ENCODE data around the gene RNF125. TPM values are rescaled to one million over a fixed set of nuclear protein-coding genes. Genes with fewer than 3 reads are reported as not detected.

RNF125 gene
- total and polyA plus RNA-seq, 2 experiments from 2014 or later, result 11.4 to 29.2 TPM

DNA sequence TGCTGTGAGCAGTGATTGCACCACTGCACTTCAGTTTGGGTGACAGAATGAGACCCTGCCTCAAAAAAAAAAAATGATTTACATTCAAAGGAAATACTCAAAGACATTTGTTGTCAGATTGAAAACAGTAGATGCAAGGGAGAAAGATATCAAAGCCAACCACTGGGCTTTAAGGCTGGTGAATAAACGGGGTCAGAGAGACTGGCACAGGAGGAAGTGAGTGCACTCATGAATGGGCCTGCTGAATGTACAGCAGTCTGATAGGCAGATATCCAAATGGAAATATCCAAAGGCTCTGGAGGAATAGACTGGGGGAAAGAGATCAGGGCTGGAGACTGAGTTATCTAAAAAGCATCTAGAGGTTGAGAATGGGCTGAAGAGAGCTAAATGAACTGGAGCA, 10.9 kb downstream of the RNF125 start (continued):
- TF ChIP-seq, protein P1, sequence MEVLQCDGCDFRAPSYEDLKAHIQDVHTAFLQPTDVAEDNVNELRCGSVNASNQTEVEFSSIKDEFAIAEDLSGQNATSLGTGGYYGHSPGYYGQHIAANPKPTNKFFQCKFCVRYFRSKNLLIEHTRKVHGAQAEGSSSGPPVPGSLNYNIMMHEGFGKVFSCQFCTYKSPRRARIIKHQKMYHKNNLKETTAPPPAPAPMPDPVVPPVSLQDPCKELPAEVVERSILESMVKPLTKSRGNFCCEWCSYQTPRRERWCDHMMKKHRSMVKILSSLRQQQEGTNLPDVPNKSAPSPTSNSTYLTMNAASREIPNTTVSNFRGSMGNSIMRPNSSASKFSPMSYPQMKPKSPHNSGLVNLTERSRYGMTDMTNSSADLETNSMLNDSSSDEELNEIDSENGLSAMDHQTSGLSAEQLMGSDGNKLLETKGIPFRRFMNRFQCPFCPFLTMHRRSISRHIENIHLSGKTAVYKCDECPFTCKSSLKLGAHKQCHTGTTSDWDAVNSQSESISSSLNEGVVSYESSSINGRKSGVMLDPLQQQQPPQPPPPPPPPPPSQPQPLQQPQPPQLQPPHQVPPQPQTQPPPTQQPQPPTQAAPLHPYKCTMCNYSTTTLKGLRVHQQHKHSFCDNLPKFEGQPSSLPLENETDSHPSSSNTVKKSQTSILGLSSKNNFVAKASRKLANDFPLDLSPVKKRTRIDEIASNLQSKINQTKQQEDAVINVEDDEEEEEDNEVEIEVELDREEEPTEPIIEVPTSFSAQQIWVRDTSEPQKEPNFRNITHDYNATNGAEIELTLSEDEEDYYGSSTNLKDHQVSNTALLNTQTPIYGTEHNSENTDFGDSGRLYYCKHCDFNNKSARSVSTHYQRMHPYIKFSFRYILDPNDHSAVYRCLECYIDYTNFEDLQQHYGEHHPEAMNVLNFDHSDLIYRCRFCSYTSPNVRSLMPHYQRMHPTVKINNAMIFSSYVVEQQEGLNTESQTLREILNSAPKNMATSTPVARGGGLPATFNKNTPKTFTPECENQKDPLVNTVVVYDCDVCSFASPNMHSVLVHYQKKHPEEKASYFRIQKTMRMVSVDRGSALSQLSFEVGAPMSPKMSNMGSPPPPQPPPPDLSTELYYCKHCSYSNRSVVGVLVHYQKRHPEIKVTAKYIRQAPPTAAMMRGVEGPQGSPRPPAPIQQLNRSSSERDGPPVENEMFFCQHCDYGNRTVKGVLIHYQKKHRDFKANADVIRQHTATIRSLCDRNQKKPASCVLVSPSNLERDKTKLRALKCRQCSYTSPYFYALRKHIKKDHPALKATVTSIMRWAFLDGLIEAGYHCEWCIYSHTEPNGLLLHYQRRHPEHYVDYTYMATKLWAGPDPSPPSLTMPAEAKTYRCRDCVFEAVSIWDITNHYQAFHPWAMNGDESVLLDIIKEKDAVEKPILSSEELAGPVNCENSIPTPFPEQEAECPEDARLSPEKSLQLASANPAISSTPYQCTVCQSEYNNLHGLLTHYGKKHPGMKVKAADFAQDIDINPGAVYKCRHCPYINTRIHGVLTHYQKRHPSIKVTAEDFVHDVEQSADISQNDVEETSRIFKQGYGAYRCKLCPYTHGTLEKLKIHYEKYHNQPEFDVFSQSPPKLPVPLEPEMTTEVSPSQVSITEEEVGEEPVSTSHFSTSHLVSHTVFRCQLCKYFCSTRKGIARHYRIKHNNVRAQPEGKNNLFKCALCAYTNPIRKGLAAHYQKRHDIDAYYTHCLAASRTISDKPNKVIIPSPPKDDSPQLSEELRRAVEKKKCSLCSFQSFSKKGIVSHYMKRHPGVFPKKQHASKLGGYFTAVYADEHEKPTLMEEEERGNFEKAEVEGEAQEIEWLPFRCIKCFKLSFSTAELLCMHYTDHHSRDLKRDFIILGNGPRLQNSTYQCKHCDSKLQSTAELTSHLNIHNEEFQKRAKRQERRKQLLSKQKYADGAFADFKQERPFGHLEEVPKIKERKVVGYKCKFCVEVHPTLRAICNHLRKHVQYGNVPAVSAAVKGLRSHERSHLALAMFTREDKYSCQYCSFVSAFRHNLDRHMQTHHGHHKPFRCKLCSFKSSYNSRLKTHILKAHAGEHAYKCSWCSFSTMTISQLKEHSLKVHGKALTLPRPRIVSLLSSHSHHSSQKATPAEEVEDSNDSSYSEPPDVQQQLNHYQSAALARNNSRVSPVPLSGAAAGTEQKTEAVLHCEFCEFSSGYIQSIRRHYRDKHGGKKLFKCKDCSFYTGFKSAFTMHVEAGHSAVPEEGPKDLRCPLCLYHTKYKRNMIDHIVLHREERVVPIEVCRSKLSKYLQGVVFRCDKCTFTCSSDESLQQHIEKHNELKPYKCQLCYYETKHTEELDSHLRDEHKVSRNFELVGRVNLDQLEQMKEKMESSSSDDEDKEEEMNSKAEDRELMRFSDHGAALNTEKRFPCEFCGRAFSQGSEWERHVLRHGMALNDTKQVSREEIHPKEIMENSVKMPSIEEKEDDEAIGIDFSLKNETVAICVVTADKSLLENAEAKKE (CRISPR knock-in tag; IDR thresholded peaks at IDR 0.05), result no peak
- TF ChIP-seq, protein P2, sequence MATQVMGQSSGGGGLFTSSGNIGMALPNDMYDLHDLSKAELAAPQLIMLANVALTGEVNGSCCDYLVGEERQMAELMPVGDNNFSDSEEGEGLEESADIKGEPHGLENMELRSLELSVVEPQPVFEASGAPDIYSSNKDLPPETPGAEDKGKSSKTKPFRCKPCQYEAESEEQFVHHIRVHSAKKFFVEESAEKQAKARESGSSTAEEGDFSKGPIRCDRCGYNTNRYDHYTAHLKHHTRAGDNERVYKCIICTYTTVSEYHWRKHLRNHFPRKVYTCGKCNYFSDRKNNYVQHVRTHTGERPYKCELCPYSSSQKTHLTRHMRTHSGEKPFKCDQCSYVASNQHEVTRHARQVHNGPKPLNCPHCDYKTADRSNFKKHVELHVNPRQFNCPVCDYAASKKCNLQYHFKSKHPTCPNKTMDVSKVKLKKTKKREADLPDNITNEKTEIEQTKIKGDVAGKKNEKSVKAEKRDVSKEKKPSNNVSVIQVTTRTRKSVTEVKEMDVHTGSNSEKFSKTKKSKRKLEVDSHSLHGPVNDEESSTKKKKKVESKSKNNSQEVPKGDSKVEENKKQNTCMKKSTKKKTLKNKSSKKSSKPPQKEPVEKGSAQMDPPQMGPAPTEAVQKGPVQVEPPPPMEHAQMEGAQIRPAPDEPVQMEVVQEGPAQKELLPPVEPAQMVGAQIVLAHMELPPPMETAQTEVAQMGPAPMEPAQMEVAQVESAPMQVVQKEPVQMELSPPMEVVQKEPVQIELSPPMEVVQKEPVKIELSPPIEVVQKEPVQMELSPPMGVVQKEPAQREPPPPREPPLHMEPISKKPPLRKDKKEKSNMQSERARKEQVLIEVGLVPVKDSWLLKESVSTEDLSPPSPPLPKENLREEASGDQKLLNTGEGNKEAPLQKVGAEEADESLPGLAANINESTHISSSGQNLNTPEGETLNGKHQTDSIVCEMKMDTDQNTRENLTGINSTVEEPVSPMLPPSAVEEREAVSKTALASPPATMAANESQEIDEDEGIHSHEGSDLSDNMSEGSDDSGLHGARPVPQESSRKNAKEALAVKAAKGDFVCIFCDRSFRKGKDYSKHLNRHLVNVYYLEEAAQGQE (IDR thresholded peaks at IDR 0.05; ENCODE audit: unreplicated experiment), result no peak
- TF ChIP-seq, protein P3, sequence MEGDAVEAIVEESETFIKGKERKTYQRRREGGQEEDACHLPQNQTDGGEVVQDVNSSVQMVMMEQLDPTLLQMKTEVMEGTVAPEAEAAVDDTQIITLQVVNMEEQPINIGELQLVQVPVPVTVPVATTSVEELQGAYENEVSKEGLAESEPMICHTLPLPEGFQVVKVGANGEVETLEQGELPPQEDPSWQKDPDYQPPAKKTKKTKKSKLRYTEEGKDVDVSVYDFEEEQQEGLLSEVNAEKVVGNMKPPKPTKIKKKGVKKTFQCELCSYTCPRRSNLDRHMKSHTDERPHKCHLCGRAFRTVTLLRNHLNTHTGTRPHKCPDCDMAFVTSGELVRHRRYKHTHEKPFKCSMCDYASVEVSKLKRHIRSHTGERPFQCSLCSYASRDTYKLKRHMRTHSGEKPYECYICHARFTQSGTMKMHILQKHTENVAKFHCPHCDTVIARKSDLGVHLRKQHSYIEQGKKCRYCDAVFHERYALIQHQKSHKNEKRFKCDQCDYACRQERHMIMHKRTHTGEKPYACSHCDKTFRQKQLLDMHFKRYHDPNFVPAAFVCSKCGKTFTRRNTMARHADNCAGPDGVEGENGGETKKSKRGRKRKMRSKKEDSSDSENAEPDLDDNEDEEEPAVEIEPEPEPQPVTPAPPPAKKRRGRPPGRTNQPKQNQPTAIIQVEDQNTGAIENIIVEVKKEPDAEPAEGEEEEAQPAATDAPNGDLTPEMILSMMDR (conservative IDR thresholded peaks at IDR 0.05; ENCODE audit: low read depth in 2 of 2), result no peak

Data from GM23338 (cell line).